Breast epithelium (tissue), 4 donors: Measurements from ENCODE around the gene NUDT9. TPM values are rescaled to one million over a fixed set of nuclear protein-coding genes. Genes with fewer than 3 reads are reported as not detected.
A peak's percentile ranks its signal among the peaks of the same experiment; 100 is the strongest.

Experiments
- DNase-seq, 2 donors: peaks; one replicate each; pipeline ENCODE4 v3.0.0-alpha.2; 2019; ENCODE audit warnings: low spot score in 2 of 2
- H3K27ac ChIP-seq, 2 donors: fragments of 200-600 bp; sonication (generic) in 1 of 2; one replicate each; pipeline ENCODE4 v1.5.1; 2016 to 2019; ENCODE audit warnings: mild to moderate bottlenecking in 1 of 2
- H3K27me3 ChIP-seq, 2 donors: fragments of 200-600 bp; sonication (generic) in 1 of 2; one replicate each; pipeline versions ENCODE4 v1.5.1 to v1.6.0; 2017 to 2019; ENCODE audit warnings: control low read depth in 1 of 2, mild to moderate bottlenecking in 1 of 2
- H3K36me3 ChIP-seq: fragments of 200-600 bp; one replicate; pipeline ENCODE4 v1.5.1; 2019
- H3K4me1 ChIP-seq, 2 donors: fragments of 200-600 bp; sonication (generic); one replicate each; pipeline ENCODE4 v1.5.1; 2016 to 2019; ENCODE audit warnings: control low read depth in 1 of 2
- H3K4me3 ChIP-seq, 3 donors: fragments of 200-600 bp; sonication (generic); 1 replicate in 2 of 3; 2 replicates in 1 of 3; pipeline ENCODE4 v1.5.1; 2016 to 2019; ENCODE audit warnings: mild to moderate bottlenecking in 3 of 3, moderate library complexity in 2 of 3
- H3K9me3 ChIP-seq, 2 donors: fragments of 200-600 bp; sonication (generic) in 1 of 2; one replicate each; pipeline ENCODE4 v1.5.1; 2016 to 2019; ENCODE audit warnings: control low read depth in 1 of 2
- POLR2A ChIP-seq: fragments of 450-650 bp; IDR thresholded peaks from one replicate; pipeline ENCODE4 v1.6.1; 2016; ENCODE audit warnings: antibody characterized with exemption, mild to moderate bottlenecking, moderate library complexity
- POLR2AphosphoS5 ChIP-seq, 3 donors: sonication (generic); formaldehyde crosslinking; IDR thresholded peaks; one replicate each; pipeline ENCODE4 v1.6.1; 2017; ENCODE audit warnings: antibody characterized with exemption in 3 of 3
- intact Hi-C: fragments of 100-400 bp; cut with DNase I; formaldehyde crosslinking; loops from one replicate; pipeline ENCODE4 v1.15.1; 2023; ENCODE audit warnings: low total_unique reads
- total RNA-seq, 3 donors: library from RNA; depleted of rRNA; stranded (reverse); fragments of >200 nt; gene quantifications; one replicate each; pipeline ENCODE4 v1.1.0, GENCODE V29; 2016
- TF ChIP-seq, protein P1 (sequence below), 3 donors: fragments of 450-650 bp; IDR thresholded peaks; one replicate each; pipeline ENCODE4 v1.5.1; 2016 to 2017; ENCODE audit warnings: antibody characterized with exemption in 3 of 3, mild to moderate bottlenecking in 3 of 3, moderate library complexity in 3 of 3

Gene NUDT9
- total RNA-seq, 3 donors from 2014 or later, result 20.5 to 38.8 (median 28.8) TPM

GRCh38 chr4:87461281-87461700 is 38.9 kb downstream of the NUDT9 start:
- intact Hi-C loops, result loop anchor here (10.0 kb wide), 1 partner anchor 86 kb away; no protein-coding TSS in a partner anchor
- no peak for DNase-seq
- no peak overlapping the region for H3K27ac ChIP-seq

DNA sequence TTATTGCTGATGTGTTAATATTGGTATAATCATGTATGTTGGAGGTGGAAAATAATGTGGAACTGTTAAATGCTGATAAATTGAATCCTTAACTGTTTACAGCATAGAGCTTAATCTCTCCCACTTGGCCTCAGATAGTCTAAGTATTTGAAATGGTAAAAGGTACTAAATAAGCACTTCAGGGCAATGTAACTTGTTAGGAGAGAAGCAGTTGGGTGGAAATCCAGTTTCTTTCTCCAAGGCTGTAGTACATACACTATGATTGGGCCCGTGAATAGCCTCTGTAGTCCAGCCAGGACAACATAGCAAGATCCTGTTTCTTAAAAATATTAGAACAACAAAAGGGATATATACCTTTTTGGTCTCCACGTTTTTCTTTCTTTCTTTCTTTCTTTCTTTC is 39.7 kb downstream of the NUDT9 start:
- Histone ChIP-seq H3K9me3 (no peaks in the 10 kb centered on the region), H3K4me3 (no peak overlapping the region), H3K27ac (no peak overlapping the region), H3K4me1 (no peaks in the 10 kb centered on the region), H3K27me3 (no peaks in the 10 kb centered on the region), H3K36me3 (no peaks in the 10 kb centered on the region)
- intact Hi-C loops, result loop anchor here (10.0 kb wide), 1 partner anchor 87 kb away; no protein-coding TSS in a partner anchor
- no peak for DNase-seq
- TF ChIP-seq POLR2AphosphoS5 (IDR thresholded peaks at IDR 0.05) (no peak), POLR2A (no peak)
- TF ChIP-seq, protein P1, sequence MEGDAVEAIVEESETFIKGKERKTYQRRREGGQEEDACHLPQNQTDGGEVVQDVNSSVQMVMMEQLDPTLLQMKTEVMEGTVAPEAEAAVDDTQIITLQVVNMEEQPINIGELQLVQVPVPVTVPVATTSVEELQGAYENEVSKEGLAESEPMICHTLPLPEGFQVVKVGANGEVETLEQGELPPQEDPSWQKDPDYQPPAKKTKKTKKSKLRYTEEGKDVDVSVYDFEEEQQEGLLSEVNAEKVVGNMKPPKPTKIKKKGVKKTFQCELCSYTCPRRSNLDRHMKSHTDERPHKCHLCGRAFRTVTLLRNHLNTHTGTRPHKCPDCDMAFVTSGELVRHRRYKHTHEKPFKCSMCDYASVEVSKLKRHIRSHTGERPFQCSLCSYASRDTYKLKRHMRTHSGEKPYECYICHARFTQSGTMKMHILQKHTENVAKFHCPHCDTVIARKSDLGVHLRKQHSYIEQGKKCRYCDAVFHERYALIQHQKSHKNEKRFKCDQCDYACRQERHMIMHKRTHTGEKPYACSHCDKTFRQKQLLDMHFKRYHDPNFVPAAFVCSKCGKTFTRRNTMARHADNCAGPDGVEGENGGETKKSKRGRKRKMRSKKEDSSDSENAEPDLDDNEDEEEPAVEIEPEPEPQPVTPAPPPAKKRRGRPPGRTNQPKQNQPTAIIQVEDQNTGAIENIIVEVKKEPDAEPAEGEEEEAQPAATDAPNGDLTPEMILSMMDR (IDR thresholded peaks at IDR 0.05), result no peak

More at GRCh38 chr4:87461281-87461700, 38.9 kb downstream of the NUDT9 start:
- TF ChIP-seq, protein P1 (IDR thresholded peaks at IDR 0.05), result no peak
- Histone ChIP-seq H3K4me3 (no peak overlapping the region), H3K27me3 (no peaks in the 10 kb centered on the region), H3K4me1 (no peaks in the 10 kb centered on the region), H3K9me3 (no peaks in the 10 kb centered on the region), H3K36me3 (no peaks in the 10 kb centered on the region)

GRCh38 chr4:87465739-87466366 is 43.5 kb downstream of the NUDT9 start:
- H3K27ac ChIP-seq, result no peak overlapping the region
- no peak for DNase-seq
- intact Hi-C loops, result loop anchor here (10.0 kb wide), 1 partner anchor 91 kb away; no protein-coding TSS in a partner anchor

GRCh38 chr4:87469390-87469789 is 47.0 kb downstream of the NUDT9 start:
- Histone ChIP-seq H3K4me1 (no peaks in the 10 kb centered on the region), H3K9me3 (no peaks in the 10 kb centered on the region), H3K27ac (no peak overlapping the region), H3K27me3 (no peaks in the 10 kb centered on the region), H3K4me3 (no peak overlapping the region), H3K36me3 (no peaks in the 10 kb centered on the region)
- DNase-seq, result no peak
- no peak for TF ChIP-seq POLR2A
- TF ChIP-seq, protein P1 (IDR thresholded peaks at IDR 0.05), result no peak
- no peak for TF ChIP-seq POLR2AphosphoS5 (IDR thresholded peaks at IDR 0.05)
- intact Hi-C loops, result loop anchor here (10.0 kb wide), 1 partner anchor 95 kb away; no protein-coding TSS in a partner anchor

More at GRCh38 chr4:87465739-87466366, 43.5 kb downstream of the NUDT9 start:
- Histone ChIP-seq H3K4me1 (no peaks in the 10 kb centered on the region), H3K9me3 (no peaks in the 10 kb centered on the region), H3K4me3 (no peak overlapping the region), H3K27me3 (no peaks in the 10 kb centered on the region), H3K36me3 (no peaks in the 10 kb centered on the region)
- TF ChIP-seq, protein P1 (IDR thresholded peaks at IDR 0.05), result peak; percentile 13 to 68 (median 67)
- TF ChIP-seq POLR2AphosphoS5 (IDR thresholded peaks at IDR 0.05), result no peak

- H3K36me3 ChIP-seq, result no peaks in the 10 kb centered on the region
- no peaks in the 10 kb centered on the region for H3K27me3 ChIP-seq
- H3K9me3 ChIP-seq, result no peaks in the 10 kb centered on the region
- DNase-seq, result no peak
- H3K4me3 ChIP-seq, result no peak overlapping the region
- TF ChIP-seq POLR2AphosphoS5 (IDR thresholded peaks at IDR 0.05), result no peak
- TF ChIP-seq POLR2A, result no peak
- TF ChIP-seq, protein P1 (IDR thresholded peaks at IDR 0.05), result no peak
- no peak overlapping the region for H3K27ac ChIP-seq
- intact Hi-C loops, result no loop called here
- H3K4me1 ChIP-seq, result no peaks in the 10 kb centered on the region
Measured at GRCh38 chr4:87476934-87477333, 54.6 kb downstream of the NUDT9 start.
